Measurements from ENCODE around the gene SLC12A5.
"Not testable (repeated sequence)": the region's sequence is repeated elsewhere in the genome, so short reads cannot be mapped to it uniquely, and the experiment has no call there.

Gene SLC12A5

GRCh38 chr20:46028772-46029371 lies at the start of gene SLC12A5:
SLC12A5 (plus strand) TSS chr20:46029215; CDS start chr20:46029345, 130 bp downstream.
- DNase-seq (ENCODE audit: low spot score) = no peak

- no peak for DNase-seq (ENCODE audit: low spot score)
These were observed 47.8 kb upstream of the SLC12A5 start for GRCh38 chr20:45981261-45981660.

- no peak for DNase-seq (ENCODE audit: low spot score)
These were observed 45.7 kb upstream of the SLC12A5 start for GRCh38 chr20:45983279-45983743.

- no peak for DNase-seq (ENCODE audit: low spot score)
These were observed 43.4 kb upstream of the SLC12A5 start for GRCh38 chr20:45985573-45985972.

GRCh38 chr20:45987108-45987780 lies 41.8 kb upstream of the SLC12A5 start:
- no peak for DNase-seq (ENCODE audit: low spot score)

- DNase-seq (ENCODE audit: low spot score) = not testable (repeated sequence)
These were observed 40.2 kb upstream of the SLC12A5 start for GRCh38 chr20:45988830-45989229.

GRCh38 chr20:45991616-45992015 lies 37.4 kb upstream of the SLC12A5 start:
- DNase-seq (ENCODE audit: low spot score) = no peak

GRCh38 chr20:45993197-45993951 lies 35.6 kb upstream of the SLC12A5 start:
- DNase-seq (ENCODE audit: low spot score) = no peak

- DNase-seq (ENCODE audit: low spot score) = no peak
These were observed 34.1 kb upstream of the SLC12A5 start for GRCh38 chr20:45994761-45995493.

- DNase-seq (ENCODE audit: low spot score) = not testable (repeated sequence)
These were observed 33.4 kb upstream of the SLC12A5 start for GRCh38 chr20:45995495-45996097.

- DNase-seq (ENCODE audit: low spot score) = no peak
These were observed 31.8 kb upstream of the SLC12A5 start for GRCh38 chr20:45997187-45997586.

- DNase-seq (ENCODE audit: low spot score) = no peak
These were observed 30.7 kb upstream of the SLC12A5 start for GRCh38 chr20:45998337-45998736.

- no peak for DNase-seq (ENCODE audit: low spot score)
These were observed 30.3 kb upstream of the SLC12A5 start for GRCh38 chr20:45998761-45999160.

GRCh38 chr20:45999557-46000261 lies 29.3 kb upstream of the SLC12A5 start:
- no peak for DNase-seq (ENCODE audit: low spot score)

GRCh38 chr20:46000262-46000996 lies 28.6 kb upstream of the SLC12A5 start:
- no peak for DNase-seq (ENCODE audit: low spot score)

- no peak for DNase-seq (ENCODE audit: low spot score)
These were observed 27.5 kb upstream of the SLC12A5 start for GRCh38 chr20:46001498-46001897.

- DNase-seq (ENCODE audit: low spot score) = no peak
These were observed 27.0 kb upstream of the SLC12A5 start for GRCh38 chr20:46002008-46002407.

GRCh38 chr20:46004187-46004586 lies 24.8 kb upstream of the SLC12A5 start:
- no peak for DNase-seq (ENCODE audit: low spot score)

GRCh38 chr20:46004889-46005473 lies 24.0 kb upstream of the SLC12A5 start:
- no peak for DNase-seq (ENCODE audit: low spot score)
